Suprapubic skin (tissue), 4 donors: ENCODE results near the gene SLAMF7. TPM values are rescaled to one million over a fixed set of nuclear protein-coding genes. Genes with fewer than 3 reads are reported as not detected.

Experiments used
- DNase-seq, 2 donors: peaks; one replicate each; pipeline ENCODE4 v3.0.0-alpha.2; 2019; ENCODE audit warnings: low spot score in 2 of 2
- H3K27ac ChIP-seq: fragments of 200-600 bp; sonication (generic); one replicate; pipeline ENCODE4 v1.5.1; 2019
- H3K27me3 ChIP-seq: fragments of 200-600 bp; sonication (generic); one replicate; pipeline ENCODE4 v1.5.1; 2019
- H3K36me3 ChIP-seq: fragments of 200-600 bp; sonication (generic); one replicate; pipeline ENCODE4 v1.5.1; 2019
- H3K4me1 ChIP-seq: fragments of 200-600 bp; sonication (generic); one replicate; pipeline ENCODE4 v1.5.1; 2019
- H3K4me3 ChIP-seq: fragments of 200-600 bp; sonication (generic); one replicate; pipeline ENCODE4 v1.5.1; 2019; ENCODE audit warnings: mild to moderate bottlenecking
- H3K9me3 ChIP-seq: fragments of 200-600 bp; sonication (generic); one replicate; pipeline ENCODE4 v1.5.1; 2019
- CTCF ChIP-seq, 2 donors: fragments of 200-600 bp in 1 of 2; fragments of 450-650 bp in 1 of 2; sonication (generic) in 1 of 2; IDR thresholded peaks; one replicate each; pipeline ENCODE4 v1.5.1; 2016 to 2019; ENCODE audit warnings: antibody characterized with exemption in 2 of 2, mild to moderate bottlenecking in 1 of 2, moderate library complexity in 1 of 2
- EP300 ChIP-seq: sonication (generic); formaldehyde crosslinking; IDR thresholded peaks from one replicate; pipeline ENCODE4 v1.6.1; 2017; ENCODE audit warnings: antibody characterized with exemption
- POLR2A ChIP-seq, 2 donors: fragments of 450-650 bp; IDR thresholded peaks; one replicate each; pipeline ENCODE4 v1.6.1; 2017; ENCODE audit warnings: antibody characterized with exemption in 2 of 2, mild to moderate bottlenecking in 2 of 2, moderate library complexity in 2 of 2
- POLR2AphosphoS5 ChIP-seq, 3 donors: sonication (generic); formaldehyde crosslinking; IDR thresholded peaks; one replicate each; pipeline ENCODE4 v1.6.1; 2017; ENCODE audit warnings: antibody characterized with exemption in 3 of 3
- WGBS: methylation state at CpG from one replicate; pipeline ENCODE4 v1.1.5; 2018; 5-methylcytosine and 5-hydroxymethylcytosine counted together
- total RNA-seq, 4 donors: library from RNA; depleted of rRNA; stranded (reverse); fragments of >200 nt; gene quantifications; one replicate each; pipeline ENCODE4 v1.1.0, GENCODE V29; 2016

SLAMF7 gene
- total RNA-seq, 4 donors from 2014 or later = 1.1 to 3.4 (median 1.9) TPM

- WGBS = 90% methylated on average over 2 of the region's 2 CpGs
Measured at GRCh38 chr1:160755461-160755860, 16.4 kb downstream of the SLAMF7 start.

GRCh38 chr1:160755911-160756848, 17.1 kb downstream of the SLAMF7 start:
- TF ChIP-seq POLR2AphosphoS5 (IDR thresholded peaks at IDR 0.05) (no peak), EP300 (no peak), POLR2A (IDR thresholded peaks at IDR 0.05) (no peak), CTCF (IDR thresholded peaks at IDR 0.05) (no peak)
- H3K27me3 ChIP-seq = no peaks in the 10 kb centered on the region
- WGBS = 78% methylated on average over 5 of the region's 5 CpGs
- DNase-seq = no peak
- H3K36me3 ChIP-seq = no peaks in the 10 kb centered on the region
- no peaks in the 10 kb centered on the region for H3K9me3 ChIP-seq
- no peaks in the 10 kb centered on the region for H3K4me1 ChIP-seq
- H3K27ac ChIP-seq = no peak overlapping the region
- no peak overlapping the region for H3K4me3 ChIP-seq

More at GRCh38 chr1:160755461-160755860, 16.4 kb downstream of the SLAMF7 start:
- H3K4me3 ChIP-seq = no peak overlapping the region
- TF ChIP-seq POLR2A (IDR thresholded peaks at IDR 0.05) (no peak), POLR2AphosphoS5 (IDR thresholded peaks at IDR 0.05) (no peak), CTCF (IDR thresholded peaks at IDR 0.05) (no peak), EP300 (no peak)
- H3K27me3 ChIP-seq = no peaks in the 10 kb centered on the region
- no peak for DNase-seq
- H3K9me3 ChIP-seq = no peaks in the 10 kb centered on the region
- H3K27ac ChIP-seq = no peak overlapping the region
- no peaks in the 10 kb centered on the region for H3K36me3 ChIP-seq
- H3K4me1 ChIP-seq = no peaks in the 10 kb centered on the region

- WGBS = 86% methylated on average over 2 of the region's 2 CpGs
- no peaks in the 10 kb centered on the region for H3K36me3 ChIP-seq
Measured at GRCh38 chr1:160756849-160757201, 17.8 kb downstream of the SLAMF7 start.

GRCh38 chr1:160758521-160758920, 19.5 kb downstream of the SLAMF7 start:
- no peak overlapping the region for H3K4me3 ChIP-seq
- H3K4me1 ChIP-seq = no peaks in the 10 kb centered on the region
- H3K27ac ChIP-seq = no peak overlapping the region
- no peaks in the 10 kb centered on the region for H3K36me3 ChIP-seq
- H3K27me3 ChIP-seq = no peaks in the 10 kb centered on the region
- H3K9me3 ChIP-seq = no peaks in the 10 kb centered on the region
- no peak for DNase-seq
- 92% methylated on average over 2 of the region's 2 CpGs for WGBS
- TF ChIP-seq POLR2AphosphoS5 (IDR thresholded peaks at IDR 0.05) (no peak), EP300 (no peak), POLR2A (IDR thresholded peaks at IDR 0.05) (no peak), CTCF (IDR thresholded peaks at IDR 0.05) (no peak)

More at GRCh38 chr1:160756849-160757201, 17.8 kb downstream of the SLAMF7 start:
- DNase-seq = no peak
- no peaks in the 10 kb centered on the region for H3K4me1 ChIP-seq
- H3K4me3 ChIP-seq = no peak overlapping the region
- H3K27me3 ChIP-seq = no peaks in the 10 kb centered on the region
- no peaks in the 10 kb centered on the region for H3K9me3 ChIP-seq
- TF ChIP-seq POLR2A (IDR thresholded peaks at IDR 0.05) = no peak
- no peak for TF ChIP-seq CTCF (IDR thresholded peaks at IDR 0.05)
- no peak for TF ChIP-seq POLR2AphosphoS5 (IDR thresholded peaks at IDR 0.05)
- TF ChIP-seq EP300 = no peak
- no peak overlapping the region for H3K27ac ChIP-seq

- Histone ChIP-seq H3K36me3 (no peaks in the 10 kb centered on the region), H3K27ac (no peak overlapping the region), H3K27me3 (no peaks in the 10 kb centered on the region), H3K4me3 (no peak overlapping the region), H3K4me1 (no peaks in the 10 kb centered on the region), H3K9me3 (no peaks in the 10 kb centered on the region)
- DNase-seq = no peak
- TF ChIP-seq EP300 (no peak), POLR2AphosphoS5 (IDR thresholded peaks at IDR 0.05) (no peak), CTCF (IDR thresholded peaks at IDR 0.05) (no peak), POLR2A (IDR thresholded peaks at IDR 0.05) (no peak)
Measured at GRCh38 chr1:160759740-160760139, 20.7 kb downstream of the SLAMF7 start.
